CD14-positive monocyte (primary cell): ENCODE data around the gene UBE2H. TPM values are rescaled to one million over a fixed set of nuclear protein-coding genes. Genes with fewer than 3 reads are reported as not detected.
A peak's percentile ranks its signal among the peaks of the same experiment; 100 is the strongest.
"Not testable (repeated sequence)": the region's sequence is repeated elsewhere in the genome, so short reads cannot be mapped to it uniquely, and the experiment has no call there.

Experiments
- DNase-seq, 3 donors: peaks; one replicate each; pipeline ENCODE4 v3.0.0-alpha.2; 2011 to 2022
- H2AFZ ChIP-seq: 2 replicates; pipeline ENCODE4 v1.6.0; 2012; ENCODE audit warnings: mild to moderate bottlenecking, low read depth, low read length, inconsistent platforms; ENCODE audit not compliant: insufficient read depth, poor library complexity, severe bottlenecking
- H3K27ac ChIP-seq, 2 donors: 1 replicate in 1 of 2; 2 replicates in 1 of 2; pipeline ENCODE4 v1.5.1; 2012 to 2013; ENCODE audit warnings: low read length in 2 of 2, control low read depth in 1 of 2, inconsistent platforms in 1 of 2, low read depth in 1 of 2, mild to moderate bottlenecking in 1 of 2
- H3K27me3 ChIP-seq, 2 donors: one replicate each; pipeline versions ENCODE4 v1.6.0 to v1.6.1; 2011 to 2013; ENCODE audit warnings: low read length in 2 of 2; ENCODE audit not compliant: control insufficient read depth in 2 of 2, insufficient read depth in 2 of 2
- H3K36me3 ChIP-seq, 2 donors: replicated peaks in 1 of 2; 1 replicate in 1 of 2; 2 replicates in 1 of 2; pipeline versions ENCODE4 v1.5.1 to v1.6.1; 2012 to 2013; ENCODE audit warnings: low read length in 2 of 2, control low read depth in 1 of 2, inconsistent platforms in 1 of 2, mild to moderate bottlenecking in 1 of 2; ENCODE audit not compliant: insufficient read depth in 2 of 2, control insufficient read depth in 1 of 2
- H3K4me1 ChIP-seq, 2 donors: 1 replicate in 1 of 2; 2 replicates in 1 of 2; pipeline versions ENCODE4 v1.5.1 to v1.6.1; 2012 to 2013; ENCODE audit warnings: low read length in 2 of 2, control low read depth in 1 of 2, inconsistent platforms in 1 of 2, mild to moderate bottlenecking in 1 of 2, moderate library complexity in 1 of 2; ENCODE audit not compliant: insufficient read depth in 2 of 2, control insufficient read depth in 1 of 2
- H3K4me2 ChIP-seq: replicated peaks from 2 replicates; pipeline ENCODE3; 2012; ENCODE audit warnings: low read length, moderate library complexity, mild to moderate bottlenecking; ENCODE audit not compliant: poor library complexity, severe bottlenecking; ENCODE audit errors: extremely low read depth
- H3K4me3 ChIP-seq, 3 experiments: fragments of 200-600 bp in 1 of 3; sonication (generic) in 1 of 3; replicated peaks in 1 of 3; 1 replicate in 2 of 3; 2 replicates in 1 of 3; pipeline ENCODE4 v1.5.1; 2011 to 2013; ENCODE audit warnings: low read length in 3 of 3, mild to moderate bottlenecking in 3 of 3, control low read depth in 2 of 3, low read depth in 2 of 3, inconsistent platforms in 1 of 3, moderate library complexity in 1 of 3
- H3K79me2 ChIP-seq: 2 replicates; pipeline ENCODE4 v1.6.0; 2012; ENCODE audit warnings: mild to moderate bottlenecking, control low read depth, inconsistent platforms, low read length, moderate library complexity; ENCODE audit not compliant: insufficient read depth
- H3K9ac ChIP-seq: 2 replicates; pipeline ENCODE4 v1.6.0; 2017; ENCODE audit warnings: low read length, mild to moderate bottlenecking; ENCODE audit not compliant: insufficient read depth, poor library complexity, severe bottlenecking
- H3K9me3 ChIP-seq, 2 donors: replicated peaks in 1 of 2; 1 replicate in 1 of 2; 2 replicates in 1 of 2; pipeline versions ENCODE4 v1.5.1 to v1.6.1; 2012 to 2013; ENCODE audit warnings: low read length in 2 of 2, control low read depth in 1 of 2; ENCODE audit not compliant: control insufficient read depth in 1 of 2, insufficient read depth in 1 of 2
- H4K20me1 ChIP-seq: 2 replicates; pipeline ENCODE4 v1.6.0; 2012; ENCODE audit warnings: mild to moderate bottlenecking, low read length, control low read depth, moderate library complexity; ENCODE audit not compliant: insufficient read depth
- H3K27ac Mint-ChIP-seq, 7 donors: one replicate each; pipeline ENCODE4 v1.8.0; 2020; ENCODE audit warnings: mild to moderate bottlenecking in 7 of 7, mixed read lengths in 7 of 7, moderate library complexity in 6 of 7, inconsistent platforms in 2 of 7
- H3K27me3 Mint-ChIP-seq, 3 donors: one replicate each; pipeline ENCODE4 v1.8.0; 2021 to 2022; ENCODE audit warnings: low read depth in 3 of 3, mild to moderate bottlenecking in 3 of 3, mixed read lengths in 3 of 3, moderate library complexity in 3 of 3, inconsistent platforms in 1 of 3
- H3K36me3 Mint-ChIP-seq, 2 donors: one replicate each; pipeline ENCODE4 v1.8.0; 2020; ENCODE audit warnings: mixed read lengths in 2 of 2, inconsistent platforms in 1 of 2, mild to moderate bottlenecking in 1 of 2
- H3K4me1 Mint-ChIP-seq: one replicate; pipeline ENCODE4 v1.8.0; 2020; ENCODE audit warnings: mild to moderate bottlenecking, mixed read lengths
- H3K4me3 Mint-ChIP-seq, 2 donors: one replicate each; pipeline ENCODE4 v1.8.0; 2020; ENCODE audit warnings: mild to moderate bottlenecking in 2 of 2, mixed read lengths in 2 of 2, moderate library complexity in 1 of 2
- H3K9me3 Mint-ChIP-seq, 7 donors: one replicate each; pipeline ENCODE4 v1.8.0; 2020 to 2022; ENCODE audit warnings: mixed read lengths in 7 of 7, mild to moderate bottlenecking in 6 of 7, moderate library complexity in 6 of 7, inconsistent platforms in 2 of 7
- CTCF ChIP-seq: fragments of 200-600 bp; IDR thresholded peaks from one replicate; pipeline ENCODE4 v1.8.0; 2022; ENCODE audit warnings: antibody characterized with exemption, mild to moderate bottlenecking
- WGBS: methylation state at CpG from one replicate; pipeline ENCODE4 v1.1.5; 2013; ENCODE audit warnings: missing lambda C conversion rate; ENCODE audit not compliant: insufficient coverage; 5-methylcytosine and 5-hydroxymethylcytosine counted together
- intact Hi-C, 2 donors: fragments of 100-400 bp; cut with micrococcal nuclease; formaldehyde crosslinking; loops; one replicate each; pipeline versions ENCODE4 v1.15.0 to v1.15.1; 2023
- polyA plus RNA-seq, 3 donors: library from polyadenylated mRNA; depleted of rRNA in 1 of 3; unstranded in 2 of 3; stranded (reverse) in 1 of 3; fragments of 300-500 nt in 2 of 3; fragments of >200 nt in 1 of 3; fragmentation: Illumina TruSeq in 2 of 3; gene quantifications; 1 replicate in 2 of 3; 2 replicates in 1 of 3; pipeline ENCODE4 v1.2.3, GENCODE V29; 2012 to 2021

The UBE2H gene
- polyA plus RNA-seq, 3 donors, result 12.6 to 26.0 (median 16.0) TPM

DNA sequence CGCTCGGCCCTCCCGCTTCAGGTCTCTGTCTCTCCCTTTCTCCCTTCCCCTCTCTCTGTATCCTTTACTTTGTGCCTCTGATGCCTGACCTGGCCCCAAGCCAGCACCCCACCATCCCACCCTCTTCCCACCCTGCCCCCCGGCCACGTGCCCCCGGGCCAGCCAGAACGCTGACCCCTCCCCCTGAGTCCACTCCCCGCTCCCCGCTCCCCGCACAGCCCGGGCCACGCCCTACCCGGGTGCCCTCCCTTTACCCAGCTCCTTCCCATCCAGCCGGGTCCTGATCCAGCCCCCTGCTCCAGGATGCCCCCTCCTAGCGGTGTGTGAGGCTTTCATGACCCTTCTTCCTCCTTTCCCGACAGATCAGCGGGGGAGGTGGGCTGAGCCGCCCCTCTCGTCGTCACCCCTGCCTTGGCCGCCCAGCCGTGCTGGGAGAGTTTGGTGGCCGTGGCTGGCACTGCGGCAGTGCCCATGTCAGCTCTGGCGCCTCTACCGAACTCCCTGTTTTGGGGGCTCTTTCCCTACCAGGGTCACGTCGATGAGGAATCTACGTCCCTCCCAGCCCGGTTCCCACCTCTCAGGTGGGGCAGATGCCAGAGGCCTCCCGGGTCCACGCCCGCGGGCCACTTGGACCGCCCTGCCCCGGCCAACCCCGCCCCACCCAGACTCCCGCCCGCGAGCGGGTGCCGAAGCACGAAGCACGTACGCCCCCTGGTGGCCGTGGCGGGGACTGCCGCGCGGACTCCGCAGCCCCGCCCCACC is 127.4 kb downstream of the UBE2H start:
- Mint-ChIP-seq H3K4me3 (peak overlapping the region; percentile 85 to 93), H3K27ac (peak overlapping the region in 3 of 7 donors; percentile 46 to 66 (median 55)), H3K27me3 (peaks cover 12 to 35% (median 13%) of the 10 kb centered on the region in 3 donors), H3K4me1 (peaks cover 24% of the 10 kb centered on the region), H3K36me3 (no peaks in the 10 kb centered on the region), H3K9me3 (peaks cover 0 to 2% (median 0%) of the 10 kb centered on the region in 7 donors)
- peak; percentile 93 for TF ChIP-seq CTCF
- peaks cover 0 to 6% of the 10 kb centered on the region in 2 donors for H3K27me3 ChIP-seq
- peak overlapping the region; percentile 54 for H3K9ac ChIP-seq
- peak overlapping the region; percentile 90 for H2AFZ ChIP-seq
- peak overlapping the region; percentile 95 for H3K4me2 ChIP-seq
- H3K36me3 ChIP-seq, result no peaks in the 10 kb centered on the region
- peaks cover 14% of the 10 kb centered on the region for H4K20me1 ChIP-seq
- H3K27ac ChIP-seq, result no peak overlapping the region
- intact Hi-C loops, result loop anchor here (5.0 to 10.0 kb wide), 4 partner anchors 43 to 189 kb away; no protein-coding TSS in a partner anchor
- peak overlapping the region; percentile 35 to 85 (median 74) for H3K4me3 ChIP-seq
- no peaks in the 10 kb centered on the region for H3K79me2 ChIP-seq
- peaks cover 24 to 29% of the 10 kb centered on the region in 2 donors for H3K4me1 ChIP-seq
- peak; percentile 66 to 73 (median 68) for DNase-seq
- no peaks in the 10 kb centered on the region for H3K9me3 ChIP-seq
- under 1% methylated on average over 44 of the region's 52 CpGs for WGBS

GRCh38 chr7:129824291-129825208 is 128.2 kb downstream of the UBE2H start:
- Histone ChIP-seq H3K9ac (no peak overlapping the region), H3K9me3 (no peaks in the 10 kb centered on the region), H3K4me1 (peaks cover 16 to 21% of the 10 kb centered on the region in 2 donors), H3K27me3 (peaks cover 0 to 6% of the 10 kb centered on the region in 2 donors), H2AFZ (peak overlapping the region; percentile 90), H3K79me2 (no peaks in the 10 kb centered on the region), H3K36me3 (no peaks in the 10 kb centered on the region), H4K20me1 (peaks cover 5% of the 10 kb centered on the region), H3K27ac (no peak overlapping the region), H3K4me3 (peak overlapping the region in 2 of 3 experiments; percentile 74 to 85), H3K4me2 (peak overlapping the region; percentile 95)
- no peaks in the 10 kb centered on the region for H3K9me3 Mint-ChIP-seq
- peak overlapping the region in 2 of 7 donors; percentile 13 to 57 for H3K27ac Mint-ChIP-seq
- H3K4me3 Mint-ChIP-seq, result peak overlapping the region; percentile 85 to 93
- H3K4me1 Mint-ChIP-seq, result peaks cover 16% of the 10 kb centered on the region
- no peaks in the 10 kb centered on the region for H3K36me3 Mint-ChIP-seq
- peaks cover 12 to 36% (median 13%) of the 10 kb centered on the region in 3 donors for H3K27me3 Mint-ChIP-seq
- DNase-seq, result no peak
- 22% methylated on average over 21 of the region's 28 CpGs for WGBS
- TF ChIP-seq CTCF, result no peak
- intact Hi-C loops, result loop anchor here (5.0 to 10.0 kb wide), 4 partner anchors 42 to 190 kb away; no protein-coding TSS in a partner anchor

GRCh38 chr7:129823143-129823542 is 129.6 kb downstream of the UBE2H start:
- H3K79me2 ChIP-seq, DNase-seq, H3K4me2 ChIP-seq, H3K27me3 ChIP-seq, H3K36me3 ChIP-seq, H3K36me3 Mint-ChIP-seq, H3K9ac ChIP-seq, H3K9me3 ChIP-seq, H3K27ac Mint-ChIP-seq, H3K4me3 ChIP-seq, H3K4me3 Mint-ChIP-seq, H2AFZ ChIP-seq, H3K9me3 Mint-ChIP-seq, H3K27ac ChIP-seq, H4K20me1 ChIP-seq: not testable (repeated sequence)
- peaks cover 14 to 17% of the 10 kb centered on the region in 2 donors for H3K4me1 ChIP-seq
- WGBS, result 100% methylated on average over 2 of the region's 5 CpGs
- Mint-ChIP-seq H3K27me3 (peaks cover 12 to 36% (median 13%) of the 10 kb centered on the region in 3 donors), H3K4me1 (peaks cover 11% of the 10 kb centered on the region)
- intact Hi-C loops, result loop anchor here (10.0 kb wide), 3 partner anchors 158 to 192 kb away; no protein-coding TSS in a partner anchor
